CD14-positive monocyte (primary cell): ENCODE results near the gene CCDC40. TPM values are rescaled to one million over a fixed set of nuclear protein-coding genes. Genes with fewer than 3 reads are reported as not detected.

Experiments used
- DNase-seq, 3 donors: peaks; one replicate each; pipeline ENCODE4 v3.0.0-alpha.2; 2011 to 2022
- H2AFZ ChIP-seq: 2 replicates; pipeline ENCODE4 v1.6.0; 2012; ENCODE audit warnings: mild to moderate bottlenecking, low read depth, low read length, inconsistent platforms; ENCODE audit not compliant: insufficient read depth, poor library complexity, severe bottlenecking
- H3K27ac ChIP-seq, 2 donors: 1 replicate in 1 of 2; 2 replicates in 1 of 2; pipeline ENCODE4 v1.5.1; 2012 to 2013; ENCODE audit warnings: low read length in 2 of 2, control low read depth in 1 of 2, inconsistent platforms in 1 of 2, low read depth in 1 of 2, mild to moderate bottlenecking in 1 of 2
- H3K27me3 ChIP-seq, 2 donors: one replicate each; pipeline versions ENCODE4 v1.6.0 to v1.6.1; 2011 to 2013; ENCODE audit warnings: low read length in 2 of 2; ENCODE audit not compliant: control insufficient read depth in 2 of 2, insufficient read depth in 2 of 2
- H3K36me3 ChIP-seq, 2 donors: replicated peaks in 1 of 2; 1 replicate in 1 of 2; 2 replicates in 1 of 2; pipeline versions ENCODE4 v1.5.1 to v1.6.1; 2012 to 2013; ENCODE audit warnings: low read length in 2 of 2, control low read depth in 1 of 2, inconsistent platforms in 1 of 2, mild to moderate bottlenecking in 1 of 2; ENCODE audit not compliant: insufficient read depth in 2 of 2, control insufficient read depth in 1 of 2
- H3K4me1 ChIP-seq, 2 donors: 1 replicate in 1 of 2; 2 replicates in 1 of 2; pipeline versions ENCODE4 v1.5.1 to v1.6.1; 2012 to 2013; ENCODE audit warnings: low read length in 2 of 2, control low read depth in 1 of 2, inconsistent platforms in 1 of 2, mild to moderate bottlenecking in 1 of 2, moderate library complexity in 1 of 2; ENCODE audit not compliant: insufficient read depth in 2 of 2, control insufficient read depth in 1 of 2
- H3K4me2 ChIP-seq: replicated peaks from 2 replicates; pipeline ENCODE3; 2012; ENCODE audit warnings: low read length, moderate library complexity, mild to moderate bottlenecking; ENCODE audit not compliant: poor library complexity, severe bottlenecking; ENCODE audit errors: extremely low read depth
- H3K4me3 ChIP-seq, 3 experiments: fragments of 200-600 bp in 1 of 3; sonication (generic) in 1 of 3; replicated peaks in 1 of 3; 1 replicate in 2 of 3; 2 replicates in 1 of 3; pipeline ENCODE4 v1.5.1; 2011 to 2013; ENCODE audit warnings: low read length in 3 of 3, mild to moderate bottlenecking in 3 of 3, control low read depth in 2 of 3, low read depth in 2 of 3, inconsistent platforms in 1 of 3, moderate library complexity in 1 of 3
- H3K79me2 ChIP-seq: 2 replicates; pipeline ENCODE4 v1.6.0; 2012; ENCODE audit warnings: mild to moderate bottlenecking, control low read depth, inconsistent platforms, low read length, moderate library complexity; ENCODE audit not compliant: insufficient read depth
- H3K9ac ChIP-seq: 2 replicates; pipeline ENCODE4 v1.6.0; 2017; ENCODE audit warnings: low read length, mild to moderate bottlenecking; ENCODE audit not compliant: insufficient read depth, poor library complexity, severe bottlenecking
- H3K9me3 ChIP-seq, 2 donors: replicated peaks in 1 of 2; 1 replicate in 1 of 2; 2 replicates in 1 of 2; pipeline versions ENCODE4 v1.5.1 to v1.6.1; 2012 to 2013; ENCODE audit warnings: low read length in 2 of 2, control low read depth in 1 of 2; ENCODE audit not compliant: control insufficient read depth in 1 of 2, insufficient read depth in 1 of 2
- H4K20me1 ChIP-seq: 2 replicates; pipeline ENCODE4 v1.6.0; 2012; ENCODE audit warnings: mild to moderate bottlenecking, low read length, control low read depth, moderate library complexity; ENCODE audit not compliant: insufficient read depth
- H3K27ac Mint-ChIP-seq, 7 donors: one replicate each; pipeline ENCODE4 v1.8.0; 2020; ENCODE audit warnings: mild to moderate bottlenecking in 7 of 7, mixed read lengths in 7 of 7, moderate library complexity in 6 of 7, inconsistent platforms in 2 of 7
- H3K27me3 Mint-ChIP-seq, 3 donors: one replicate each; pipeline ENCODE4 v1.8.0; 2021 to 2022; ENCODE audit warnings: low read depth in 3 of 3, mild to moderate bottlenecking in 3 of 3, mixed read lengths in 3 of 3, moderate library complexity in 3 of 3, inconsistent platforms in 1 of 3
- H3K36me3 Mint-ChIP-seq, 2 donors: one replicate each; pipeline ENCODE4 v1.8.0; 2020; ENCODE audit warnings: mixed read lengths in 2 of 2, inconsistent platforms in 1 of 2, mild to moderate bottlenecking in 1 of 2
- H3K4me1 Mint-ChIP-seq: one replicate; pipeline ENCODE4 v1.8.0; 2020; ENCODE audit warnings: mild to moderate bottlenecking, mixed read lengths
- H3K4me3 Mint-ChIP-seq, 2 donors: one replicate each; pipeline ENCODE4 v1.8.0; 2020; ENCODE audit warnings: mild to moderate bottlenecking in 2 of 2, mixed read lengths in 2 of 2, moderate library complexity in 1 of 2
- H3K9me3 Mint-ChIP-seq, 7 donors: one replicate each; pipeline ENCODE4 v1.8.0; 2020 to 2022; ENCODE audit warnings: mixed read lengths in 7 of 7, mild to moderate bottlenecking in 6 of 7, moderate library complexity in 6 of 7, inconsistent platforms in 2 of 7
- WGBS: methylation state at CpG from one replicate; pipeline ENCODE4 v1.1.5; 2013; ENCODE audit warnings: missing lambda C conversion rate; ENCODE audit not compliant: insufficient coverage; 5-methylcytosine and 5-hydroxymethylcytosine counted together
- intact Hi-C, 2 donors: fragments of 100-400 bp; cut with micrococcal nuclease; formaldehyde crosslinking; loops; one replicate each; pipeline versions ENCODE4 v1.15.0 to v1.15.1; 2023
- polyA plus RNA-seq, 3 donors: library from polyadenylated mRNA; depleted of rRNA in 1 of 3; unstranded in 2 of 3; stranded (reverse) in 1 of 3; fragments of 300-500 nt in 2 of 3; fragments of >200 nt in 1 of 3; fragmentation: Illumina TruSeq in 2 of 3; gene quantifications; 1 replicate in 2 of 3; 2 replicates in 1 of 3; pipeline ENCODE4 v1.2.3, GENCODE V29; 2012 to 2021
- small RNA-seq: library from RNA; depleted of rRNA; stranded (forward); fragments of <200 nt; gene quantifications from one replicate; pipeline ENCODE3, GENCODE V24; 2012; ENCODE audit warnings: low read depth; ENCODE audit not compliant: insufficient read length
- TF ChIP-seq, protein P1 (sequence below): fragments of 200-600 bp; IDR thresholded peaks from one replicate; pipeline ENCODE4 v1.8.0; 2022; ENCODE audit warnings: antibody characterized with exemption, mild to moderate bottlenecking

CCDC40 gene
- polyA plus RNA-seq, 3 donors: 0.21 to 0.27 TPM; not detected in 1

DNA sequence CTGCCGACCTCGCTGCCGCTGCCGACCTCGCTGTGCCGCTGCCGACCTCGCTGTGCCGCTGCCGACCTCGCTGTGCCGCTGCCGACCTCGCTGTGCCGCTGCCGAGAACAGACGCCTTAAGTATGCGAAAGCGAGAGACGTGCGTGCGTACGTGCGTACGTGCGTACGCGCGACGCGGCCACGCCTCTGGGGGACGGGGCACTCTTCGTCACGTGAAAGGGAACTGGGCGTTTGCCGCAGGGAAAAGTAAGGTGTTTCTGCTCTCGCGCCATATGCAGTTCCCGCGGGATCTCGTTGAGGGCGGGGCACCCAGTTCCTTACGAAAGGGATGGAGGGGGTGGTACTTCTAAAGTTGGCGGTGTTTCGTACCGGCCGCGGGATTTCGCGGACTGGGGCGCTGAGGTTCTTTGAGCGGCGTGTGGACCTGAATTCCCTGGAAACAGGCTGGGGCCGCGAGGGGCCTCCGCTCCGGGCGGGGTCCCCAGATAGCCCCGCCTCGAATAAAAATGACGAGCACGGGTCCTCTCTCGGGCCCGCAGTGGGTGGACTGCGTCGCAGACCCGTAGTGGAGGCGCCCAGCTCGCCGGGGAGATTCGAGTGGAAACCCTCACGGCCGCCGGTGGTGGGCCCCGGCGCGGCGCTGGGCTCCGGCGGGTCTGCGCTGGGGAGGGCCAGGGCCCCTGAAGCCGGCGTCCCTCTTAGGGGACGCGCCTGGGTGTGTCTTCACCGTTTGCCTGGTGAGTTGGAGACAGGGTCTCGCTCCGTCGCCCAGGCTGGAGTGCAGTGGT, 110.8 kb downstream of the CCDC40 start, which contains the start of gene EIF4A3:
EIF4A3 (minus strand) TSS at position 94 of the 788 bp plus-strand sequence. CDS start 167 bp downstream, outside the sequence.
- Mint-ChIP-seq H3K9me3 (peaks cover 6 to 18% (median 10%) of the 10 kb centered on the region in 7 donors), H3K4me1 (peaks cover 39% of the 10 kb centered on the region), H3K27ac (peak within 1 kb of the TSS; percentile 87 to 97 (median 93)), H3K27me3 (peaks cover 0 to 2% (median 0%) of the 10 kb centered on the region in 3 donors), H3K36me3 (peaks cover 16 to 23% of the 10 kb centered on the region in 2 donors), H3K4me3 (peak within 1 kb of the TSS; percentile 81 to 95)
- Histone ChIP-seq H3K4me1 (peaks cover 33 to 42% of the 10 kb centered on the region in 2 donors), H3K9ac (peak within 1 kb of the TSS; percentile 90), H3K27me3 (no peaks in the 10 kb centered on the region), H3K4me2 (peak within 1 kb of the TSS; percentile 99), H3K4me3 (peak within 1 kb of the TSS; percentile 70 to 93 (median 88)), H2AFZ (peak within 1 kb of the TSS; percentile 94), H3K27ac (peak within 1 kb of the TSS; percentile 70 to 89), H3K36me3 (peaks cover 21 to 25% of the 10 kb centered on the region in 2 donors), H4K20me1 (peaks cover 45% of the 10 kb centered on the region), H3K9me3 (peaks cover 0 to 7% of the 10 kb centered on the region in 2 donors), H3K79me2 (peaks cover 58% of the 10 kb centered on the region)
- intact Hi-C loops: loop anchor here (2.0 to 10.0 kb wide), 3 partner anchors 46 to 115 kb away; partner anchors contain the start of genes GAA (in 2 of the 2), RNF213 (in 2 of the 2), CCDC40 (in 1 of the 2) and TBC1D16 (in 1 of the 2)
- under 1% methylated on average over 89 of the region's 90 CpGs for WGBS
- peak; percentile 98 to 99 (median 99) for DNase-seq
- TF ChIP-seq, protein P1, sequence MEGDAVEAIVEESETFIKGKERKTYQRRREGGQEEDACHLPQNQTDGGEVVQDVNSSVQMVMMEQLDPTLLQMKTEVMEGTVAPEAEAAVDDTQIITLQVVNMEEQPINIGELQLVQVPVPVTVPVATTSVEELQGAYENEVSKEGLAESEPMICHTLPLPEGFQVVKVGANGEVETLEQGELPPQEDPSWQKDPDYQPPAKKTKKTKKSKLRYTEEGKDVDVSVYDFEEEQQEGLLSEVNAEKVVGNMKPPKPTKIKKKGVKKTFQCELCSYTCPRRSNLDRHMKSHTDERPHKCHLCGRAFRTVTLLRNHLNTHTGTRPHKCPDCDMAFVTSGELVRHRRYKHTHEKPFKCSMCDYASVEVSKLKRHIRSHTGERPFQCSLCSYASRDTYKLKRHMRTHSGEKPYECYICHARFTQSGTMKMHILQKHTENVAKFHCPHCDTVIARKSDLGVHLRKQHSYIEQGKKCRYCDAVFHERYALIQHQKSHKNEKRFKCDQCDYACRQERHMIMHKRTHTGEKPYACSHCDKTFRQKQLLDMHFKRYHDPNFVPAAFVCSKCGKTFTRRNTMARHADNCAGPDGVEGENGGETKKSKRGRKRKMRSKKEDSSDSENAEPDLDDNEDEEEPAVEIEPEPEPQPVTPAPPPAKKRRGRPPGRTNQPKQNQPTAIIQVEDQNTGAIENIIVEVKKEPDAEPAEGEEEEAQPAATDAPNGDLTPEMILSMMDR: no peak

Small RNA genes lying within 50 kb of the gene (small RNA-seq; reads per million reads assigned to genes)
- gene AC087741.2: not detected
- not detected for gene MIR1268B

Other genes starting within 250 kb of the CCDC40 start
- gene CBX8, start 239.6 kb upstream of the CCDC40 start, polyA plus RNA-seq: 1 to 10 TPM in 2 of 3 donors, under 1 TPM in 1; 0.51 to 2.5 (median 2.5) TPM
- 10 to 100 TPM in 1 of 3 donors, 1 to 10 TPM in 2; 1.4 to 82.8 (median 3.6) TPM for gene CBX4, start 197.2 kb upstream of the CCDC40 start, polyA plus RNA-seq
- under 1 TPM; 0.11 to 0.53 (median 0.27) TPM for gene TBC1D16, start 770 bp upstream of the CCDC40 start, polyA plus RNA-seq
- 100 to 1,000 TPM; 116 to 140 (median 120) TPM for gene GAA, start 64.9 kb downstream of the CCDC40 start, polyA plus RNA-seq
- 100 to 1,000 TPM; 101 to 180 (median 106) TPM for gene EIF4A3, start 110.5 kb downstream of the CCDC40 start, polyA plus RNA-seq
- under 1 TPM; 0.11 to 0.27 (median 0.16) TPM for gene CARD14, start 133.4 kb downstream of the CCDC40 start, polyA plus RNA-seq
- gene SGSH, start 183.7 kb downstream of the CCDC40 start, polyA plus RNA-seq: 100 to 1,000 TPM in 1 of 3 donors, 10 to 100 TPM in 2; 21.1 to 193 (median 31.3) TPM
- gene SLC26A11, start 183.8 kb downstream of the CCDC40 start, polyA plus RNA-seq: 10 to 100 TPM in 1 of 3 donors, 1 to 10 TPM in 2; 1.8 to 29.7 (median 2.6) TPM
- gene RNF213, start 224.2 kb downstream of the CCDC40 start, polyA plus RNA-seq: 100 to 1,000 TPM in 1 of 3 donors, 10 to 100 TPM in 2; 10.3 to 196 (median 18.1) TPM